ENCODE results near the gene TMEM205. TPM values are rescaled to one million over a fixed set of nuclear protein-coding genes. Genes with fewer than 3 reads are reported as not detected.

Gene TMEM205
- total and polyA plus RNA-seq, 10 of the 15 experiments (the other 5 are each of a cell fraction or from before 2014, with no cell fraction given): 27.8 to 144 (median 88.3) TPM

GRCh38 chr19:11346104-11346940, at the start of gene TMEM205, which contains the start of gene CCDC159 (continued):
- TF ChIP-seq JUND (IDR thresholded peaks at IDR 0.05; ENCODE audit: low read depth, low read length): 0 out of 2 replicates have a peak, but pooled peaks have one; percentile 41
- TF ChIP-seq TBL1XR1 (IDR thresholded peaks at IDR 0.05; ENCODE audit: low read depth, low read length): no peak
- TF ChIP-seq CHD4 (IDR thresholded peaks at IDR 0.05): no peak
- peak; percentile 44; the same call in 1 of the 2 replicates for TF ChIP-seq RELB (IDR thresholded peaks at IDR 0.05; ENCODE audit: low read depth)
- TF ChIP-seq, protein P1, sequence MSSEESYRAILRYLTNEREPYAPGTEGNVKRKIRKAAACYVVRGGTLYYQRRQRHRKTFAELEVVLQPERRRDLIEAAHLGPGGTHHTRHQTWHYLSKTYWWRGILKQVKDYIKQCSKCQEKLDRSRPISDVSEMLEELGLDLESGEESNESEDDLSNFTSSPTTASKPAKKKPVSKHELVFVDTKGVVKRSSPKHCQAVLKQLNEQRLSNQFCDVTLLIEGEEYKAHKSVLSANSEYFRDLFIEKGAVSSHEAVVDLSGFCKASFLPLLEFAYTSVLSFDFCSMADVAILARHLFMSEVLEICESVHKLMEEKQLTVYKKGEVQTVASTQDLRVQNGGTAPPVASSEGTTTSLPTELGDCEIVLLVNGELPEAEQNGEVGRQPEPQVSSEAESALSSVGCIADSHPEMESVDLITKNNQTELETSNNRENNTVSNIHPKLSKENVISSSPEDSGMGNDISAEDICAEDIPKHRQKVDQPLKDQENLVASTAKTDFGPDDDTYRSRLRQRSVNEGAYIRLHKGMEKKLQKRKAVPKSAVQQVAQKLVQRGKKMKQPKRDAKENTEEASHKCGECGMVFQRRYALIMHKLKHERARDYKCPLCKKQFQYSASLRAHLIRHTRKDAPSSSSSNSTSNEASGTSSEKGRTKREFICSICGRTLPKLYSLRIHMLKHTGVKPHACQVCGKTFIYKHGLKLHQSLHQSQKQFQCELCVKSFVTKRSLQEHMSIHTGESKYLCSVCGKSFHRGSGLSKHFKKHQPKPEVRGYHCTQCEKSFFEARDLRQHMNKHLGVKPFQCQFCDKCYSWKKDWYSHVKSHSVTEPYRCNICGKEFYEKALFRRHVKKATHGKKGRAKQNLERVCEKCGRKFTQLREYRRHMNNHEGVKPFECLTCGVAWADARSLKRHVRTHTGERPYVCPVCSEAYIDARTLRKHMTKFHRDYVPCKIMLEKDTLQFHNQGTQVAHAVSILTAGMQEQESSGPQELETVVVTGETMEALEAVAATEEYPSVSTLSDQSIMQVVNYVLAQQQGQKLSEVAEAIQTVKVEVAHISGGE (CRISPR knock-in tag; IDR thresholded peaks at IDR 0.05): no peak
- TF ChIP-seq ZNF207 (IDR thresholded peaks at IDR 0.05; ENCODE audit: borderline replicate concordance): no peak
- TF ChIP-seq BACH1 (IDR thresholded peaks at IDR 0.05; ENCODE audit: borderline replicate concordance): 0 out of 2 replicates have a peak, but pooled peaks have one; percentile 39
- TF ChIP-seq POLR2AphosphoS2 (IDR thresholded peaks at IDR 0.05; ENCODE audit: low read depth, low read length): no peak
- TF ChIP-seq, protein P2, sequence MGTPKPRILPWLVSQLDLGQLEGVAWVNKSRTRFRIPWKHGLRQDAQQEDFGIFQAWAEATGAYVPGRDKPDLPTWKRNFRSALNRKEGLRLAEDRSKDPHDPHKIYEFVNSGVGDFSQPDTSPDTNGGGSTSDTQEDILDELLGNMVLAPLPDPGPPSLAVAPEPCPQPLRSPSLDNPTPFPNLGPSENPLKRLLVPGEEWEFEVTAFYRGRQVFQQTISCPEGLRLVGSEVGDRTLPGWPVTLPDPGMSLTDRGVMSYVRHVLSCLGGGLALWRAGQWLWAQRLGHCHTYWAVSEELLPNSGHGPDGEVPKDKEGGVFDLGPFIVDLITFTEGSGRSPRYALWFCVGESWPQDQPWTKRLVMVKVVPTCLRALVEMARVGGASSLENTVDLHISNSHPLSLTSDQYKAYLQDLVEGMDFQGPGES (IDR thresholded peaks at IDR 0.05): peak; percentile 87; the same call in 1 of the 2 replicates
- TF ChIP-seq ETV6 (conservative IDR thresholded peaks at IDR 0.05 in 1 of 2, IDR thresholded peaks at IDR 0.05 in 1 of 2; ENCODE audit: borderline replicate concordance in 1 of 2, low read depth in 1 of 2): no peak
- TF ChIP-seq, protein P3, sequence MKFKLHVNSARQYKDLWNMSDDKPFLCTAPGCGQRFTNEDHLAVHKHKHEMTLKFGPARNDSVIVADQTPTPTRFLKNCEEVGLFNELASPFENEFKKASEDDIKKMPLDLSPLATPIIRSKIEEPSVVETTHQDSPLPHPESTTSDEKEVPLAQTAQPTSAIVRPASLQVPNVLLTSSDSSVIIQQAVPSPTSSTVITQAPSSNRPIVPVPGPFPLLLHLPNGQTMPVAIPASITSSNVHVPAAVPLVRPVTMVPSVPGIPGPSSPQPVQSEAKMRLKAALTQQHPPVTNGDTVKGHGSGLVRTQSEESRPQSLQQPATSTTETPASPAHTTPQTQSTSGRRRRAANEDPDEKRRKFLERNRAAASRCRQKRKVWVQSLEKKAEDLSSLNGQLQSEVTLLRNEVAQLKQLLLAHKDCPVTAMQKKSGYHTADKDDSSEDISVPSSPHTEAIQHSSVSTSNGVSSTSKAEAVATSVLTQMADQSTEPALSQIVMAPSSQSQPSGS (IDR thresholded peaks at IDR 0.05; ENCODE audit: low read length): no peak
- TF ChIP-seq, protein P4, sequence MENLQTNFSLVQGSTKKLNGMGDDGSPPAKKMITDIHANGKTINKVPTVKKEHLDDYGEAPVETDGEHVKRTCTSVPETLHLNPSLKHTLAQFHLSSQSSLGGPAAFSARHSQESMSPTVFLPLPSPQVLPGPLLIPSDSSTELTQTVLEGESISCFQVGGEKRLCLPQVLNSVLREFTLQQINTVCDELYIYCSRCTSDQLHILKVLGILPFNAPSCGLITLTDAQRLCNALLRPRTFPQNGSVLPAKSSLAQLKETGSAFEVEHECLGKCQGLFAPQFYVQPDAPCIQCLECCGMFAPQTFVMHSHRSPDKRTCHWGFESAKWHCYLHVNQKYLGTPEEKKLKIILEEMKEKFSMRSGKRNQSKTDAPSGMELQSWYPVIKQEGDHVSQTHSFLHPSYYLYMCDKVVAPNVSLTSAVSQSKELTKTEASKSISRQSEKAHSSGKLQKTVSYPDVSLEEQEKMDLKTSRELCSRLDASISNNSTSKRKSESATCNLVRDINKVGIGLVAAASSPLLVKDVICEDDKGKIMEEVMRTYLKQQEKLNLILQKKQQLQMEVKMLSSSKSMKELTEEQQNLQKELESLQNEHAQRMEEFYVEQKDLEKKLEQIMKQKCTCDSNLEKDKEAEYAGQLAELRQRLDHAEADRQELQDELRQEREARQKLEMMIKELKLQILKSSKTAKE (IDR thresholded peaks at IDR 0.05; ENCODE audit: low read depth, poor library complexity, severe bottlenecking): no peak
- TF ChIP-seq, protein P5, sequence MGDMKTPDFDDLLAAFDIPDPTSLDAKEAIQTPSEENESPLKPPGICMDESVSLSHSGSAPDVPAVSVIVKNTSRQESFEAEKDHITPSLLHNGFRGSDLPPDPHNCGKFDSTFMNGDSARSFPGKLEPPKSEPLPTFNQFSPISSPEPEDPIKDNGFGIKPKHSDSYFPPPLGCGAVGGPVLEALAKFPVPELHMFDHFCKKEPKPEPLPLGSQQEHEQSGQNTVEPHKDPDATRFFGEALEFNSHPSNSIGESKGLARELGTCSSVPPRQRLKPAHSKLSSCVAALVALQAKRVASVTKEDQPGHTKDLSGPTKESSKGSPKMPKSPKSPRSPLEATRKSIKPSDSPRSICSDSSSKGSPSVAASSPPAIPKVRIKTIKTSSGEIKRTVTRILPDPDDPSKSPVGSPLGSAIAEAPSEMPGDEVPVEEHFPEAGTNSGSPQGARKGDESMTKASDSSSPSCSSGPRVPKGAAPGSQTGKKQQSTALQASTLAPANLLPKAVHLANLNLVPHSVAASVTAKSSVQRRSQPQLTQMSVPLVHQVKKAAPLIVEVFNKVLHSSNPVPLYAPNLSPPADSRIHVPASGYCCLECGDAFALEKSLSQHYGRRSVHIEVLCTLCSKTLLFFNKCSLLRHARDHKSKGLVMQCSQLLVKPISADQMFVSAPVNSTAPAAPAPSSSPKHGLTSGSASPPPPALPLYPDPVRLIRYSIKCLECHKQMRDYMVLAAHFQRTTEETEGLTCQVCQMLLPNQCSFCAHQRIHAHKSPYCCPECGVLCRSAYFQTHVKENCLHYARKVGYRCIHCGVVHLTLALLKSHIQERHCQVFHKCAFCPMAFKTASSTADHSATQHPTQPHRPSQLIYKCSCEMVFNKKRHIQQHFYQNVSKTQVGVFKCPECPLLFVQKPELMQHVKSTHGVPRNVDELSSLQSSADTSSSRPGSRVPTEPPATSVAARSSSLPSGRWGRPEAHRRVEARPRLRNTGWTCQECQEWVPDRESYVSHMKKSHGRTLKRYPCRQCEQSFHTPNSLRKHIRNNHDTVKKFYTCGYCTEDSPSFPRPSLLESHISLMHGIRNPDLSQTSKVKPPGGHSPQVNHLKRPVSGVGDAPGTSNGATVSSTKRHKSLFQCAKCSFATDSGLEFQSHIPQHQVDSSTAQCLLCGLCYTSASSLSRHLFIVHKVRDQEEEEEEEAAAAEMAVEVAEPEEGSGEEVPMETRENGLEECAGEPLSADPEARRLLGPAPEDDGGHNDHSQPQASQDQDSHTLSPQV (IDR thresholded peaks at IDR 0.05): no peak
